Mesenteric fat pad (tissue), 1 donor: ENCODE measurements around the gene CA12. TPM values are rescaled to one million over a fixed set of nuclear protein-coding genes. Genes with fewer than 3 reads are reported as not detected.

ENCODE experiments used
- DNase-seq: peaks from one replicate; pipeline ENCODE4 v3.0.0-alpha.2; 2020; ENCODE audit warnings: low spot score
- total RNA-seq: library from RNA; stranded (reverse); fragmentation: NEBNext Ultra II Directional; extraction: Animal tissue kit (Norgen Biotek cat#: 25700); gene quantifications from one replicate; pipeline ENCODE4 v1.2.1, GENCODE V29; 2021
- donor health status: DM: yes; HTN: yes; CAD: no.

CA12 gene
- total RNA-seq, 1 donor from 2014 or later = 3.1 TPM

- DNase-seq = no peak
Measured at GRCh38 chr15:63276342-63277037, 105.2 kb downstream of the CA12 start.

DNA sequence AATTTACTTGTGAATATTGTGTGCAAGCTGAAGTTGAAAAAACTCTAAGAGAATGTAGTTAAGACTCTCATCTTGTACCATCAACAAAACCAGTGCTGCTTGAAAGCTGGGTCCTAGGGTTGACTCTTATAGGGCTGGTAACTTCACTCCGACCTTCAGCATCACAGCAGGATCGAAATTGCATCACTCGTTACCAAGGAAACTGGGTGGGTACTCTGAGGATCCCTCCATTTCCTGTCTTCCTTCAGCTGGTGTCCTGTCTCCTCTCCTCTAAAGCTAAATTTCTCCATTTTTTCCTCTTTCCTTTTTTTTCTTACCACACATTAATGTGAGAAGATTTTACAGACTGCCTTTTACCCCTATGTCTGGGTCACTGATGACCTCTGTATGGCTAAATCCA is 107.2 kb downstream of the CA12 start:
- DNase-seq = no peak

Other genes with a start within 250 kb of the CA12 start
- 158 TPM for gene RPS27L, start 224.4 kb downstream of the CA12 start, total RNA-seq
- gene RAB8B, start 192.2 kb downstream of the CA12 start, total RNA-seq = 46.8 TPM
- gene APH1B, start 104.2 kb downstream of the CA12 start, total RNA-seq = 25.0 TPM
- gene USP3, start 122.7 kb upstream of the CA12 start, total RNA-seq = 54.7 TPM
- gene FBXL22, start 215.5 kb upstream of the CA12 start, total RNA-seq = 1.0 TPM